Muscle of leg (tissue), 11 donors: Measurements from ENCODE around the gene LRRC74A. TPM values are rescaled to one million over a fixed set of nuclear protein-coding genes. Genes with fewer than 3 reads are reported as not detected.
A peak's percentile ranks its signal among the peaks of the same experiment; 100 is the strongest.

Source experiments
- DNase-seq: peaks from one replicate; pipeline ENCODE4 v3.0.0; 2013
- H3K27ac ChIP-seq: one replicate; pipeline ENCODE4 v1.5.1; 2013; ENCODE audit warnings: mild to moderate bottlenecking, low read length, control low read depth
- H3K27me3 ChIP-seq: one replicate; pipeline ENCODE4 v1.6.1; 2013; ENCODE audit warnings: low read length; ENCODE audit not compliant: control insufficient read depth, insufficient read depth
- H3K36me3 ChIP-seq: one replicate; pipeline ENCODE4 v1.6.1; 2013; ENCODE audit warnings: low read length; ENCODE audit not compliant: control insufficient read depth, insufficient read depth
- H3K4me1 ChIP-seq: one replicate; pipeline ENCODE4 v1.6.1; 2013; ENCODE audit warnings: low read length; ENCODE audit not compliant: control insufficient read depth, insufficient read depth
- H3K4me3 ChIP-seq: one replicate; pipeline ENCODE4 v1.5.1; 2013; ENCODE audit warnings: low read length, control low read depth
- H3K9me3 ChIP-seq: replicated peaks from 2 replicates; pipeline ENCODE4 v1.6.1; 2013; ENCODE audit warnings: low read depth, low read length; ENCODE audit not compliant: control insufficient read depth
- WGBS: methylation state at CpG from one replicate; pipeline ENCODE4 v1.1.5; 2013; ENCODE audit warnings: missing lambda C conversion rate; ENCODE audit not compliant: insufficient coverage; 5-methylcytosine and 5-hydroxymethylcytosine counted together
- polyA plus RNA-seq, 8 donors: library from polyadenylated mRNA; unstranded; fragments of 120-200 nt; gene quantifications; one replicate each; pipeline versions ENCODE4 v1.2.1 to v1.2.3, GENCODE V29; 2013; ENCODE audit warnings: inconsistent platforms in 1 of 8, low replicate concordance in 1 of 8; ENCODE audit not compliant: insufficient read length in 8 of 8, insufficient read depth in 1 of 8
- total RNA-seq: library from RNA; stranded (reverse); fragments of 120-200 nt; gene quantifications from one replicate; pipeline ENCODE4 v1.2.4, GENCODE V29; 2013

The LRRC74A gene
- total and polyA plus RNA-seq, 9 donors: 0.07 to 0.19 (median 0.16) TPM; not detected in 6

GRCh38 chr14:76867516-76868453 lies 41.6 kb downstream of the LRRC74A start:
- DNase-seq: peak; percentile 61
- WGBS: 47% methylated on average over 18 of the region's 25 CpGs
- peaks cover 47% of the 10 kb centered on the region for H3K4me1 ChIP-seq
- no peaks in the 10 kb centered on the region for H3K27me3 ChIP-seq
- H3K4me3 ChIP-seq: no peak overlapping the region
- H3K27ac ChIP-seq: peak overlapping the region; percentile 29
- H3K36me3 ChIP-seq: no peaks in the 10 kb centered on the region
- H3K9me3 ChIP-seq: no peaks in the 10 kb centered on the region

- Histone ChIP-seq H3K4me1 (peaks cover 48% of the 10 kb centered on the region), H3K27me3 (no peaks in the 10 kb centered on the region)
Measured at GRCh38 chr14:76868454-76869170, 42.4 kb downstream of the LRRC74A start.

GRCh38 chr14:76870166-76870565 lies 44.0 kb downstream of the LRRC74A start:
- no peak overlapping the region for H3K27ac ChIP-seq
- no peaks in the 10 kb centered on the region for H3K36me3 ChIP-seq
- H3K9me3 ChIP-seq: no peaks in the 10 kb centered on the region
- H3K4me1 ChIP-seq: peaks cover 49% of the 10 kb centered on the region
- H3K4me3 ChIP-seq: no peak overlapping the region
- DNase-seq: no peak
- WGBS: 63% methylated on average over 7 of the region's 7 CpGs
- H3K27me3 ChIP-seq: no peaks in the 10 kb centered on the region

More at GRCh38 chr14:76868454-76869170, 42.4 kb downstream of the LRRC74A start:
- peak; percentile 82 for DNase-seq
- Histone ChIP-seq H3K9me3 (no peaks in the 10 kb centered on the region), H3K36me3 (no peaks in the 10 kb centered on the region), H3K4me3 (no peak overlapping the region), H3K27ac (peak overlapping the region; percentile 17)
- WGBS: 52% methylated on average over 26 of the region's 29 CpGs

- DNase-seq: peak; percentile 68
- H3K36me3 ChIP-seq: no peaks in the 10 kb centered on the region
- H3K4me3 ChIP-seq: no peak overlapping the region
- peaks cover 35% of the 10 kb centered on the region for H3K4me1 ChIP-seq
- peaks cover 3% of the 10 kb centered on the region for H3K9me3 ChIP-seq
- WGBS: 31% methylated on average over 10 of the region's 12 CpGs
- H3K27ac ChIP-seq: no peak overlapping the region
- no peaks in the 10 kb centered on the region for H3K27me3 ChIP-seq
Measured at GRCh38 chr14:76872796-76873432, 46.7 kb downstream of the LRRC74A start.

- Histone ChIP-seq H3K27me3 (no peaks in the 10 kb centered on the region), H3K36me3 (no peaks in the 10 kb centered on the region), H3K4me3 (no peak overlapping the region), H3K27ac (no peak overlapping the region), H3K9me3 (peaks cover 3% of the 10 kb centered on the region), H3K4me1 (peaks cover 20% of the 10 kb centered on the region)
- DNase-seq: no peak
- 79% methylated on average over 8 of the region's 8 CpGs for WGBS
Measured at GRCh38 chr14:76874734-76875133, 48.5 kb downstream of the LRRC74A start.

GRCh38 chr14:76876076-76876475 lies 49.9 kb downstream of the LRRC74A start:
- Histone ChIP-seq H3K27me3 (no peaks in the 10 kb centered on the region), H3K27ac (no peak overlapping the region), H3K4me1 (peaks cover 28% of the 10 kb centered on the region), H3K36me3 (no peaks in the 10 kb centered on the region), H3K4me3 (no peak overlapping the region), H3K9me3 (peaks cover 3% of the 10 kb centered on the region)
- WGBS: 46% methylated on average over 3 of the region's 3 CpGs
- DNase-seq: peak; percentile 80

GRCh38 chr14:76877871-76878270 lies 51.7 kb downstream of the LRRC74A start:
- DNase-seq: no peak
- Histone ChIP-seq H3K9me3 (peaks cover 3% of the 10 kb centered on the region), H3K4me3 (no peak overlapping the region), H3K27me3 (no peaks in the 10 kb centered on the region), H3K4me1 (peaks cover 45% of the 10 kb centered on the region), H3K36me3 (no peaks in the 10 kb centered on the region), H3K27ac (no peak overlapping the region)
- 100% methylated on average over 3 of the region's 5 CpGs for WGBS

GRCh38 chr14:76880449-76880848 lies 54.2 kb downstream of the LRRC74A start:
- DNase-seq: no peak
- peaks cover under 1% of the 10 kb centered on the region for H3K9me3 ChIP-seq
- peaks cover 51% of the 10 kb centered on the region for H3K4me1 ChIP-seq
- H3K27me3 ChIP-seq: no peaks in the 10 kb centered on the region
- no peak overlapping the region for H3K4me3 ChIP-seq
- no peaks in the 10 kb centered on the region for H3K36me3 ChIP-seq
- 77% methylated on average over 2 of the region's 4 CpGs for WGBS
- H3K27ac ChIP-seq: no peak overlapping the region

GRCh38 chr14:76881348-76881747 lies 55.1 kb downstream of the LRRC74A start:
- Histone ChIP-seq H3K4me3 (no peak overlapping the region), H3K27me3 (no peaks in the 10 kb centered on the region), H3K4me1 (peaks cover 48% of the 10 kb centered on the region), H3K9me3 (no peaks in the 10 kb centered on the region), H3K36me3 (no peaks in the 10 kb centered on the region), H3K27ac (peak overlapping the region; percentile 40)
- 55% methylated on average over 4 of the region's 6 CpGs for WGBS
- DNase-seq: peak; percentile 67

- peak; percentile 84 for DNase-seq
- Histone ChIP-seq H3K27me3 (no peaks in the 10 kb centered on the region), H3K27ac (peak overlapping the region; percentile 29), H3K4me1 (peaks cover 55% of the 10 kb centered on the region), H3K9me3 (no peaks in the 10 kb centered on the region), H3K4me3 (no peak overlapping the region), H3K36me3 (no peaks in the 10 kb centered on the region)
- WGBS: 49% methylated on average over 5 of the region's 5 CpGs
Measured at GRCh38 chr14:76882651-76883050, 56.4 kb downstream of the LRRC74A start.
